ENCODE results near the gene LCA5L.

DNA sequence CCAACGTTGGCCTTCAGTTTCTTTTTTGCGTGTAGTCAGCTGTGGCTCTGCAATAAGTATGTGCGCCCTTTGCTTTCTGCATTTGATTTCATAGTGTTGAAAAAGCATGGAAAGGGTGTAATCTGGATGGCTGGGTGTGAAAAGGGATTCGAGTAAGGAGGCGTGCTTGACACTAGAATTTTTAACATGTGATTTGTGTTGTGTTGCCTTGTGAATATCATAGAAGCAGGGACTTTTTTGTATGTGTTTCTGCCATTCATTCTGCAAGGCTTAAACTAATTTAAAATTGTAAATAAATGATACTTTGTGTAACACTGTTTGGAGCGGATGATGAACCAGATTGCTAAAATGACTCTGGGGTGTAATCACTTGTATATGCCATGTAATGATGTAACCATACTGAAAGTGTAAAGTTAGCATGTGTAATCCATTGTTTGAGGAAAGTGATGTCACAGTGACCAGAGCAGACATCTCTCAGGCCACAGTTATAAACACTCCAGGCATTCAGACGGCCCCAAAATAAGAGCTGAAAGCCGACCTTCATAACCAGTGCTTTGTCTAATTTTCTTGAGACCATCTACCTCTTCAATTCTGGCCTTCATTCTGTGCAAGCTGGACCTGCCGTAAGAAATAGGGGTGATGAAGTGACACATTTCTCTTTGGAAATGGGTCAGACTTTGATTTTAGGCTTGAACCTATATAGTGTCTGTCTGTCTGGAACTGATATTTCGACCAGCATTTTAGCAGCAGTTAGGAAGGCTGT, 6.8 kb upstream of the LCA5L start:
- TF ChIP-seq EZH2 (IDR thresholded peaks at IDR 0.05; ENCODE audit: borderline replicate concordance, insufficient read depth, low read depth, low read length, poor library complexity, severe bottlenecking), result no peak
- TF ChIP-seq, protein P1, sequence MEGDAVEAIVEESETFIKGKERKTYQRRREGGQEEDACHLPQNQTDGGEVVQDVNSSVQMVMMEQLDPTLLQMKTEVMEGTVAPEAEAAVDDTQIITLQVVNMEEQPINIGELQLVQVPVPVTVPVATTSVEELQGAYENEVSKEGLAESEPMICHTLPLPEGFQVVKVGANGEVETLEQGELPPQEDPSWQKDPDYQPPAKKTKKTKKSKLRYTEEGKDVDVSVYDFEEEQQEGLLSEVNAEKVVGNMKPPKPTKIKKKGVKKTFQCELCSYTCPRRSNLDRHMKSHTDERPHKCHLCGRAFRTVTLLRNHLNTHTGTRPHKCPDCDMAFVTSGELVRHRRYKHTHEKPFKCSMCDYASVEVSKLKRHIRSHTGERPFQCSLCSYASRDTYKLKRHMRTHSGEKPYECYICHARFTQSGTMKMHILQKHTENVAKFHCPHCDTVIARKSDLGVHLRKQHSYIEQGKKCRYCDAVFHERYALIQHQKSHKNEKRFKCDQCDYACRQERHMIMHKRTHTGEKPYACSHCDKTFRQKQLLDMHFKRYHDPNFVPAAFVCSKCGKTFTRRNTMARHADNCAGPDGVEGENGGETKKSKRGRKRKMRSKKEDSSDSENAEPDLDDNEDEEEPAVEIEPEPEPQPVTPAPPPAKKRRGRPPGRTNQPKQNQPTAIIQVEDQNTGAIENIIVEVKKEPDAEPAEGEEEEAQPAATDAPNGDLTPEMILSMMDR (IDR thresholded peaks at IDR 0.05), result no peak

Data from B cell (primary cell).